Lower leg skin (tissue), 3 donors: ENCODE results near the gene ARNT2.

Experiments used
- CTCF ChIP-seq, 3 donors: fragments of 450-650 bp; IDR thresholded peaks; one replicate each; pipeline ENCODE4 v1.5.1; 2016; ENCODE audit warnings: antibody characterized with exemption in 3 of 3, mild to moderate bottlenecking in 3 of 3, moderate library complexity in 2 of 3
- POLR2A ChIP-seq, 2 donors: fragments of 450-650 bp; IDR thresholded peaks; one replicate each; pipeline ENCODE4 v1.6.1; 2016 to 2017; ENCODE audit warnings: antibody characterized with exemption in 2 of 2, mild to moderate bottlenecking in 1 of 2, moderate library complexity in 1 of 2

GRCh38 chr15:80600626-80601025 lies 196.4 kb downstream of the ARNT2 start:
- TF ChIP-seq CTCF (IDR thresholded peaks at IDR 0.05) (no peak), POLR2A (IDR thresholded peaks at IDR 0.05) (no peak)
